ENCODE measurements around the gene PLEKHH3. TPM values are rescaled to one million over a fixed set of nuclear protein-coding genes. Genes with fewer than 3 reads are reported as not detected.

PLEKHH3 gene
- polyA plus RNA-seq, 1 donor (not counting 4 experiments of a cell fraction or from before 2014, with no cell fraction given), result 4.9 TPM

DNA sequence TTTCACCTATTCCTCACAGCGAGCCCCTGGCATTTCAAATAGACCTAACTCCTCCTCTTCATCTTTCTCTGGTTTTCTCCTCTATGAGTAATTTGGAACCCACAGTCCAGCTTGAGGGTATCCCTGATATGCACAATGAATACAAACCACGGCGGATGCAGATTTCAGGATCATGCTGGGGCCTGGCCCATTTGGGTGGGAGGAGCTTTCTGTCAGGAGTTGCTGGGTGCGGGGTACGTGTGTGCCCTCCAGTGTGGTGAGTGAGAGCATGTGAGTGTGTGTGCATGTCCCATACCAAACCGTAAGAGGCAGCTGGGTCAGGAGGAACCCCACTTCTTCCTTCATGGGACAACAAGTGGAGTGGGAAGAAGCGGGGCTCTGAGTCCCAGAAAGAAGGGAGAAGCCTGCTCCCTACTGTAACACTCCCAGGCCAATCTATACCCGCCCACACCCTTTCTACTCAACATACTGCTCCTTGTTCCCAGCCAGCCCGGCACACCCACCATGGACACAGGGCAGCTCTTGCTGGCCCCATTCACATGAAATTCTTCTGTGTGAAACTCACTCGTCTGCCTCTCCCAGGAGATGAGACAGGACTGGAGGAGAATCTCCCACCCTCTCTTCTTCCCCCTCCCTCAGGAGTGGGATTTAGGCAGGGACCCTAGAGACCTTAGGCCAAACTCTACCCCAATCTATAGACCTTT lies 23.9 kb upstream of the PLEKHH3 start:
- Histone ChIP-seq H3K9ac (ENCODE audit: control insufficient read depth, extremely low read depth, insufficient read depth, low read length) (no peak overlapping the region), H3K9me3 (ENCODE audit: control insufficient read depth, low read depth, low read length) (no peaks in the 10 kb centered on the region), H4K20me1 (ENCODE audit: control insufficient read depth, extremely low read depth, insufficient read depth, low read length) (no peaks in the 10 kb centered on the region), H3K9me1 (ENCODE audit: control insufficient read depth, extremely low read depth, insufficient read depth, low read length) (no peaks in the 10 kb centered on the region), H3K27ac (ENCODE audit: control insufficient read depth, insufficient read depth, low read length) (no peak overlapping the region), H3K4me2 (ENCODE audit: control insufficient read depth, extremely low read depth, insufficient read depth, low read depth, low read length) (no peak overlapping the region), H3K79me2 (ENCODE audit: control insufficient read depth, insufficient read depth, low read length) (no peaks in the 10 kb centered on the region), H3K4me3 (ENCODE audit: control insufficient read depth in 2 of 3, extremely low read depth in 1 of 3, insufficient read depth in 2 of 3, low read depth in 1 of 3, low read length in 3 of 3) (no peak overlapping the region), H3K27me3 (ENCODE audit: control insufficient read depth, extremely low read depth, insufficient read depth, low read length) (no peaks in the 10 kb centered on the region), H3K36me3 (ENCODE audit: control insufficient read depth in 2 of 2, extremely low read depth in 1 of 2, insufficient read depth in 2 of 2, low read length in 2 of 2) (peaks cover 10 to 37% of the 10 kb centered on the region in 2 experiments), H3K4me1 (ENCODE audit: control insufficient read depth, extremely low read depth, insufficient read depth, low read length) (no peaks in the 10 kb centered on the region), H2AFZ (ENCODE audit: control insufficient read depth, low read length) (no peak overlapping the region)
- DNase-seq (ENCODE audit: low read depth, low spot score) (no peak), FAIRE-seq (no peak)
- dilution Hi-C loops (cut with MboI; ENCODE audit: extremely low pct_ligation_motif_present, low sequenced_read_pairs), result no loop called here
- no peak for TF ChIP-seq CTCF (optimal IDR thresholded peaks at IDR 0.05 in 1 of 3, IDR thresholded peaks at IDR 0.05 in 1 of 3, conservative IDR thresholded peaks at IDR 0.05 in 1 of 3; ENCODE audit: extremely low read depth in 1 of 3, insufficient read depth in 2 of 3, low read length in 3 of 3)

DNA sequence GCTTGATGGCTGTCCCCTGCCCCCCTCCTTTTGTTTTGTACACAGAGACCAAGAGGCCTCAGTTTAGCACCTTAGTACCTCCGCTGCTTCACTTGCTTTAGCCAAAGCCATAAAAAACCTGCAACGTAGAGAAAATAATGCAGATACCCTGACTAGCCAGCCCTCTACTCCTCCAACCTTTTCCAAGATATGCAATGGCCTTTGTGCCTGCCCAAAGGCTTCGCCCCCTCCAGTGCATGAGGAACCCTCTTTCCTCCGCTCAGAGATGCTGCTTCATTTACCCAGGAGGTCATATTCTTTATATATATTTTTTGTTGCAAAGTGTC lies 22.6 kb upstream of the PLEKHH3 start:
- Histone ChIP-seq H3K9me1 (ENCODE audit: control insufficient read depth, extremely low read depth, insufficient read depth, low read length) (no peaks in the 10 kb centered on the region), H3K27ac (ENCODE audit: control insufficient read depth, insufficient read depth, low read length) (no peak overlapping the region), H3K27me3 (ENCODE audit: control insufficient read depth, extremely low read depth, insufficient read depth, low read length) (no peaks in the 10 kb centered on the region), H4K20me1 (ENCODE audit: control insufficient read depth, extremely low read depth, insufficient read depth, low read length) (no peaks in the 10 kb centered on the region), H3K79me2 (ENCODE audit: control insufficient read depth, insufficient read depth, low read length) (no peaks in the 10 kb centered on the region), H3K4me3 (ENCODE audit: control insufficient read depth in 2 of 3, extremely low read depth in 1 of 3, insufficient read depth in 2 of 3, low read depth in 1 of 3, low read length in 3 of 3) (no peak overlapping the region), H3K9ac (ENCODE audit: control insufficient read depth, extremely low read depth, insufficient read depth, low read length) (no peak overlapping the region), H3K36me3 (ENCODE audit: control insufficient read depth in 2 of 2, extremely low read depth in 1 of 2, insufficient read depth in 2 of 2, low read length in 2 of 2) (peaks cover 9 to 26% of the 10 kb centered on the region in 2 experiments), H3K4me1 (ENCODE audit: control insufficient read depth, extremely low read depth, insufficient read depth, low read length) (no peaks in the 10 kb centered on the region), H3K4me2 (ENCODE audit: control insufficient read depth, extremely low read depth, insufficient read depth, low read depth, low read length) (no peak overlapping the region), H2AFZ (ENCODE audit: control insufficient read depth, low read length) (no peak overlapping the region), H3K9me3 (ENCODE audit: control insufficient read depth, low read depth, low read length) (no peaks in the 10 kb centered on the region)
- TF ChIP-seq EZH2 (IDR thresholded peaks at IDR 0.05; ENCODE audit: low read length) (no peak), CTCF (optimal IDR thresholded peaks at IDR 0.05 in 1 of 3, IDR thresholded peaks at IDR 0.05 in 1 of 3, conservative IDR thresholded peaks at IDR 0.05 in 1 of 3; ENCODE audit: extremely low read depth in 1 of 3, insufficient read depth in 2 of 3, low read length in 3 of 3) (no peak)
- FAIRE-seq (no peak), DNase-seq (ENCODE audit: low read depth, low spot score) (no peak)
- dilution Hi-C loops (cut with MboI; ENCODE audit: extremely low pct_ligation_motif_present, low sequenced_read_pairs), result no loop called here
